ENCODE measurements around the gene KCNH1.

GRCh38 chr1:211155040-211155439, 21.1 kb upstream of the KCNH1 start:
- no peak for TF ChIP-seq EZH2 (IDR thresholded peaks at IDR 0.05; ENCODE audit: insufficient read depth, poor library complexity, severe bottlenecking)
- no peak for TF ChIP-seq EZH2phosphoT487 (IDR thresholded peaks at IDR 0.05; ENCODE audit: insufficient read depth, low read depth)

Data from GM23248 (cell line).